GM12878 (cell line): ENCODE measurements around the gene DCAF4. TPM values are rescaled to one million over a fixed set of nuclear protein-coding genes. Genes with fewer than 3 reads are reported as not detected.

Source experiments
- ATAC-seq: fragments of 200-7000 bp; cut with Tn5 transposase; 3 replicates; pipeline ENCODE4 v1.9.1; 2020; ENCODE audit warnings: mild to moderate bottlenecking, moderate library complexity
- BruUV-seq: library from RNA; stranded (reverse); fragments of 400-500 nt; replicated peaks from 2 replicates; lab custom pipeline; 2021; lab: Mats Ljungman, UMichigan
- CTCF ChIA-PET: fragments of 300-600 bp; sonication (Branson Sonifier 250); formaldehyde crosslinking; extraction: SDS; loops from one replicate; lab custom pipeline; 2021; ENCODE audit warnings: inconsistent platforms; lab: Yijun Ruan, JAX
- POLR2A ChIA-PET: fragments of 350-600 bp; formaldehyde crosslinking; extraction: SDS; loops from one replicate; lab custom pipeline; 2021; ENCODE audit warnings: inconsistent platforms; lab: Charles Lee
- RAD21 ChIA-PET: fragments of 300-600 bp; sonication (Branson Sonifier 250); formaldehyde crosslinking; loops from one replicate; lab custom pipeline; 2023; ENCODE audit warnings: antibody characterized with exemption; ENCODE audit not compliant: unreplicated experiment; lab: Charles Lee
- SMC1A ChIA-PET: fragments of 300-600 bp; sonication (Branson Sonifier 250); formaldehyde crosslinking; loops from one replicate; lab custom pipeline; 2023; ENCODE audit not compliant: unreplicated experiment, uncharacterized antibody; lab: Charles Lee
- DNase-seq: peaks from one replicate; pipeline ENCODE4 v3.0.0-alpha.2; 2011; ENCODE audit warnings: low read depth, low spot score
- FAIRE-seq: peaks from 3 replicates; lab custom pipeline; 2011; peaks lifted over from hg19 to GRCh38; lab: Jason Lieb, UNC
- H2AFZ ChIP-seq: 2 replicates; pipeline ENCODE4 v1.6.0; 2011; ENCODE audit warnings: low read depth, low read length, control low read depth; ENCODE audit not compliant: control insufficient read depth
- H3K27ac ChIP-seq: 2 replicates; pipeline ENCODE4 v1.5.1; 2011; ENCODE audit warnings: control low read depth; ENCODE audit not compliant: control insufficient read depth, insufficient read depth
- H3K27me3 ChIP-seq, 2 experiments: replicated peaks in 1 of 2; 2 replicates each; pipeline versions ENCODE4 v1.6.0 to v1.6.1; 2011; ENCODE audit warnings: low read length in 1 of 2; ENCODE audit not compliant: control insufficient read depth in 2 of 2, insufficient read depth in 2 of 2
- H3K36me3 ChIP-seq, 2 experiments: 2 replicates each; pipeline ENCODE4 v1.5.1; 2011; ENCODE audit warnings: low read length in 1 of 2; ENCODE audit not compliant: control insufficient read depth in 2 of 2, insufficient read depth in 2 of 2
- H3K4me1 ChIP-seq: 2 replicates; pipeline ENCODE4 v1.6.1; 2011; ENCODE audit warnings: mild to moderate bottlenecking, low read length, moderate library complexity, mixed read lengths; ENCODE audit not compliant: control insufficient read depth, insufficient read depth
- H3K4me2 ChIP-seq: 2 replicates; pipeline ENCODE4 v1.6.0; 2011; ENCODE audit warnings: control low read depth; ENCODE audit not compliant: control insufficient read depth, insufficient read depth
- H3K4me3 ChIP-seq: fragments of 200-600 bp; sonication (generic); 2 replicates; pipeline ENCODE4 v1.5.1; 2016
- H3K79me2 ChIP-seq: 2 replicates; pipeline ENCODE4 v1.6.0; 2011; ENCODE audit warnings: low read length; ENCODE audit not compliant: control insufficient read depth, insufficient read depth
- H3K9ac ChIP-seq: 2 replicates; pipeline ENCODE4 v1.8.0; 2011; ENCODE audit warnings: low read length, control low read depth, mixed read lengths; ENCODE audit not compliant: control insufficient read depth, insufficient read depth
- H3K9me3 ChIP-seq: replicated peaks from 3 replicates; pipeline ENCODE4 v1.5.1; 2011; ENCODE audit warnings: mild to moderate bottlenecking, low read length; ENCODE audit not compliant: control insufficient read depth, insufficient read depth
- H4K20me1 ChIP-seq: 2 replicates; pipeline ENCODE4 v1.6.0; 2011; ENCODE audit not compliant: control insufficient read depth, insufficient read depth
- ATF7 ChIP-seq: fragments of 450-650 bp; IDR thresholded peaks from 2 replicates; pipeline ENCODE4 v1.6.1; 2016; ENCODE audit warnings: low read depth, mild to moderate bottlenecking
- CTCF ChIP-seq, 3 experiments: IDR thresholded peaks in 2 of 3; conservative IDR thresholded peaks in 1 of 3; 2 replicates each; pipeline ENCODE4 v1.5.1; 2011; ENCODE audit warnings: low read depth in 3 of 3, low read length in 3 of 3, mild to moderate bottlenecking in 3 of 3, control low read depth in 2 of 3, moderate library complexity in 2 of 3, inconsistent platforms in 1 of 3, mixed read lengths in 1 of 3; ENCODE audit not compliant: control insufficient read depth in 2 of 3, insufficient read depth in 1 of 3; ENCODE audit errors: extremely low read depth in 1 of 3
- EGR1 ChIP-seq, 2 experiments: IDR thresholded peaks; 1 replicate in 1 of 2; 2 replicates in 1 of 2; pipeline ENCODE4 v1.6.1; 2011 to 2012; ENCODE audit warnings: low read depth in 2 of 2, low read length in 2 of 2, borderline replicate concordance in 1 of 2, mild to moderate bottlenecking in 1 of 2, moderate library complexity in 1 of 2
- JUND ChIP-seq: IDR thresholded peaks from 2 replicates; pipeline ENCODE4 v1.6.1; 2012; ENCODE audit warnings: low read depth, mild to moderate bottlenecking, low read length, improper control_type of control experiment, moderate library complexity
- PAX8 ChIP-seq: fragments of 450-650 bp; IDR thresholded peaks from 2 replicates; pipeline ENCODE4 v1.6.1; 2017; ENCODE audit warnings: mild to moderate bottlenecking, moderate library complexity
- RUNX3 ChIP-seq: IDR thresholded peaks from 2 replicates; pipeline ENCODE4 v1.6.1; 2012; ENCODE audit warnings: low read length, inconsistent platforms
- WGBS: methylation state at CpG from one replicate; pipeline ENCODE4 v1.1.6; 2016; ENCODE audit warnings: low lambda C conversion rate; ENCODE audit not compliant: insufficient replicate concordance, insufficient coverage; ENCODE audit errors: missing lambda C conversion rate; 5-methylcytosine and 5-hydroxymethylcytosine counted together
- in situ Hi-C: fragments of 300-500 bp; cut with MboI; formaldehyde crosslinking; loops from 9 replicates; pipeline ENCODE4 v1.14.3; 2018; ENCODE audit warnings: mixed read lengths
- intact Hi-C: fragments of 100-400 bp; cut with micrococcal nuclease; formaldehyde crosslinking; loops from one replicate; pipeline ENCODE4 v1.14.2; 2022; ENCODE audit not compliant: unreplicated experiment
- polyA plus RNA-seq, 11 experiments: library from polyadenylated mRNA; depleted of rRNA in 4 of 11; unstranded in 6 of 11; stranded (reverse) in 5 of 11; fragments of >200 nt; fragmentation: Nextera tagmentation in 4 of 11; fragmentation: Illumina TruSeq in 1 of 11; extraction: Ambion mirVana in 4 of 11; extraction: Trizol in 1 of 11; gene quantifications; 1 replicate in 1 of 11; 2 replicates in 10 of 11; pipeline versions ENCODE4 v1.2.1 to v1.2.3, GENCODE V29; 2011 to 2016; ENCODE audit warnings: inconsistent platforms in 2 of 11, missing spikeins in 2 of 11, low read depth in 1 of 11
- total RNA-seq, 4 experiments: library from RNA; depleted of rRNA in 3 of 4; stranded (reverse); fragments of >200 nt in 3 of 4; fragmentation: Illumina TruSeq in 1 of 4; extraction: Trizol in 1 of 4; gene quantifications; 2 replicates each; pipeline versions ENCODE4 v1.2.1 to v1.2.3, GENCODE V29; 2013 to 2021

Gene DCAF4
- total and polyA plus RNA-seq, 10 of the 15 experiments (the other 5 are each of a cell fraction or from before 2014, with no cell fraction given) = 2.6 to 51.1 (median 21.0) TPM

GRCh38 chr14:72892103-72892878 is 34.0 kb upstream of the DCAF4 start:
- in situ Hi-C loops = no loop called here
- peak overlapping the region; percentile 96 for H3K4me2 ChIP-seq

More at GRCh38 chr14:72892103-72892878, 34.0 kb upstream of the DCAF4 start:
- Histone ChIP-seq H3K4me1 (peaks cover 8% of the 10 kb centered on the region), H2AFZ (peak overlapping the region; percentile 25; the same call in 1 of the 2 replicates), H3K9ac (no peak overlapping the region; the same call in 1 of the 2 replicates), H4K20me1 (no peaks in the 10 kb centered on the region), H3K4me3 (peak overlapping the region; percentile 98), H3K36me3 (no peaks in the 10 kb centered on the region), H3K79me2 (no peaks in the 10 kb centered on the region), H3K27ac (no peak overlapping the region), H3K27me3 (no peaks in the 10 kb centered on the region), H3K9me3 (no peaks in the 10 kb centered on the region)
- POLR2A ChIA-PET = interaction anchor here (1.7 kb wide), 1 partner anchor 257 kb away, joined by 4 read pairs; no protein-coding TSS in a partner anchor
- intact Hi-C loops = no loop called here
- WGBS = under 1% methylated on average over 47 of the region's 47 CpGs
- RAD21 ChIA-PET = interaction anchor here (0.9 to 3.9 kb wide), 8 partner anchors 10 to 378 kb away, joined by 3 to 31 read pairs (median 4); no protein-coding TSS in a partner anchor
- no TSS peak for BruUV-seq
- SMC1A ChIA-PET = interaction anchor here (0.8 to 3.5 kb wide), 7 partner anchors 10 to 379 kb away, joined by 3 to 14 read pairs (median 5); no protein-coding TSS in a partner anchor
- TF ChIP-seq ATF7 (0 out of 2 replicates have a peak, but pooled peaks have one; percentile 8), CTCF (IDR thresholded peaks at IDR 0.05 in 2 of 3, conservative IDR thresholded peaks at IDR 0.05 in 1 of 3; ENCODE audit: control insufficient read depth in 2 of 3, extremely low read depth in 1 of 3, insufficient read depth in 1 of 3, low read depth in 3 of 3, low read length in 3 of 3) (peak in 1 of 3 experiments; percentile 5; a peak in 1 of 6 replicates), RUNX3 (0 out of 2 replicates have a peak, but pooled peaks have one; percentile 17), PAX8 (no peak), EGR1 (IDR thresholded peaks at IDR 0.05; ENCODE audit: borderline replicate concordance in 1 of 2, low read depth in 2 of 2, low read length in 2 of 2) (0 out of 3 replicates have a peak, but pooled peaks of 1 of the 2 experiments have one; percentile 4), JUND (no peak)
- no peak for FAIRE-seq
- CTCF ChIA-PET = interaction anchor here (1.0 to 1.4 kb wide), 5 partner anchors 13 to 378 kb away, joined by 3 to 6 read pairs (median 3); no protein-coding TSS in a partner anchor
- 0 out of 3 replicates have a peak, but pooled peaks have one; percentile 2 for ATAC-seq
- DNase-seq = no peak
